GM19324 (cell line): ENCODE measurements around the gene LRRTM2.
"Not testable (repeated sequence)": the region's sequence is repeated elsewhere in the genome, so short reads cannot be mapped to it uniquely, and the experiment has no call there.

Experiments
- ATAC-seq: cut with Tn5 transposase; IDR thresholded peaks from one replicate; pipeline ENCODE4 v1.9.1; 2021; ENCODE audit warnings: mild to moderate bottlenecking, moderate library complexity; ENCODE audit not compliant: unreplicated experiment, low FRiP score

The LRRTM2 gene

DNA sequence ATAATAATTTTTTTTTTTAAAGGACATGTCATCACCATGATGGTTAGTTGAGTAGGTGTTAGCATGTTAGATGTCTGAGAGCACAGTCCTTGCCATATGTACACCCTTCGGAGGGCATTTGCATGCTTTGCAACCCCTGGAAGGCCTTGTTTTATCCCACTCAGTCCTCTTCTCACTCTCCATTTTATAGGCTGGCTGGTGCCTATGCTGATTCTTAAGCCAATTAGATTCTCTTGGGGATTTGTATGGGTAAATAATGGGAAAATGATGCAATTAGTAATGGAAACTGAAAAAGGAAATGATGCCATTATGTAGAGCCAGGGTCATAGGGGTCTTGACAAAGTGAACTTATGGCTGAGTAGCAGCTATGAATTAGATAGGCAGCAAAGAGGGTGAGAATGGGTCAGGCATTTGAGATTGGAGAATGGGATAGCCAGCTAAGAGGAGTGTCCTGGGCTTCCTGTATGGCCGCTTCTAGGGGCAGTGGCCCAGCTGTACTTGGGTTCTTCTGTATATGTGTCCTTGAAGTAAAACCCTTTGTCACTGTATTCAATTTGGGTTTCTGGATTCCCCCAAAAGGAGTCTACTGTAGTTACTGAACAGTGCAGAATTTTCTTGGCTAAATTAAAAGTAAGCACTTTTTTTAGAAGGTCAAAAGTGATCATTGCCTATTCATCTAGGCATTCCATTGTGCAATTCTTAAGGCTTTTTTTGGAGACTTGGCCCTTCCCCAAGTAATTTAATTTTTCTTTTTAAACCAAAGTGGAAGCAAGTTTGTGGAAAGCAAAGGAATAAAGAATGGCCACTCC, 31.6 kb downstream of the LRRTM2 start:
- ATAC-seq: no peak

DNA sequence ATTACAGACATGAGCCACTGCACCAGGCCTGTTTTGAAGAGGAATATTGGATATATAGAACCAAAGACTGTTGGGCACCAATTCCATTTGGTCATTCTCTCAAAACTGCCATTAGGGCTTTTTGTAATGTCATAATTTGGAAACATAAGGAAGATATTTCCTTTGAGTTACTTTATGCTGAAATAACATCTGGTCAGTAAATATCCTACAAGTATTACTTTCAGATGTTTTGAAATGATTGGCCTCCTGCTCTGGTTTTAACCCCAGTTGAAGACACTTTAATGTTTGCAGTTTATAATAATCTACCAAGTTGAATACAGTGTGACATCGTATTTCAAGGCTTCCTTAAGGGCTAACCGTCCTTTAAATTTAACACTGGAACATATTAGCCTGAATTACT, 33.6 kb downstream of the LRRTM2 start:
- no peak for ATAC-seq

DNA sequence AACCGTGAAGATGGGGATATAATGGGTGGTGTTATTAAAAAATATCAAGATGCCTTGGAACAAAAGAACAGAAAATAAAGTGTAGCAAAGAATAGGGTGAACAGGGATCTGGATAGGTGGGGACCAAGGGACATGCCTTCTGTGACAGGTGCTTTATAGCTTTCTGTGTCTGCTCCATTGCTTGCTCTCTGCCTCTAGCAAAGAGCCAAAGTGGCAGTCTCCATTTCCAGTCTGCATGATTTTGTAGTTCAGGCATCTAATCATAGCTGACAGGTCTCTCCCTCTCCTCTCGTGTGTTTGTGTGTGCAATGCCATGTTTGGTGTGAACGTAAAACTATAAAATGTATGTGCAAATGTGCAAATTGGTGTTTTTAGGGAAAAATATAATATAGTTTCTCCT, 35.0 kb downstream of the LRRTM2 start:
- ATAC-seq: no peak

DNA sequence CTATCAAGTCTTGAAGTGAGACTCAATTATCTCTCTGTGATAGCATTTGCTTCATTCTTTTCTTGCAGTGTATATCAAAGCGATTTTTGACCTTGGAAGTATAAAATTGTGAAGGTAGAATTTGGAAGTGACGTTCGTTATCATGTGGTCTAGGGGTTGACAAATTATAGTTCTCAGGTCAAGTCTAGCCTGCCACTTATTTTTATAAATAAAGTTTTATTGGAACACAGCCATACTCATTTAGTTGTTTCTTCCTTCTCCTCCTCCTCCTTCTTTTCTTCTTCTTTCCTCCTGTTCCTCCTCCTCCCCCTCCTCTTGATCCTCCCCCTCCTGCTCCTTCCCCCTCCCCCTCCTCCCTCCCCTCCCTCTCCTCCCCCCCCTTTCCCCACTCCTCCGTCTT, 38.0 kb downstream of the LRRTM2 start:
- ATAC-seq: no peak

DNA sequence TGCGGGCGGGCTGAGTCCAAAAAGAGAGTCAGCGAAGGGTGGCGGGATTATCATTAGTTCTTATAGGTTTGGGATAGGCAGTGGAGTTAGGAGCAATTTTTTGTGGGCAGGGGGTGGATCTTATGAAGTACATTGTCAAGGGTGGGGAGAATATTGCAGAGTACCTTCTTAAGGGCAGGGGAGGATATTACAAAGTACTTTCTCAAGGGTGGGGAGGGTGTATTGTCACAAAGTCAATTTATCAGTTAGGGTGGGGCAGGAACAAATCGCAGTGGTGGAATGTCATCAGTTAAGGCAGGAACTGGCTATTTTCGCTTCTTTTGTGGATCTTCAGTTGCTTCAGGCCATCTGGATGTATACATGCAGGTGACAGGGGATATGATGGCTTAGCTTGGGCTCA, 40.3 kb downstream of the LRRTM2 start:
- ATAC-seq: not testable (repeated sequence)

DNA sequence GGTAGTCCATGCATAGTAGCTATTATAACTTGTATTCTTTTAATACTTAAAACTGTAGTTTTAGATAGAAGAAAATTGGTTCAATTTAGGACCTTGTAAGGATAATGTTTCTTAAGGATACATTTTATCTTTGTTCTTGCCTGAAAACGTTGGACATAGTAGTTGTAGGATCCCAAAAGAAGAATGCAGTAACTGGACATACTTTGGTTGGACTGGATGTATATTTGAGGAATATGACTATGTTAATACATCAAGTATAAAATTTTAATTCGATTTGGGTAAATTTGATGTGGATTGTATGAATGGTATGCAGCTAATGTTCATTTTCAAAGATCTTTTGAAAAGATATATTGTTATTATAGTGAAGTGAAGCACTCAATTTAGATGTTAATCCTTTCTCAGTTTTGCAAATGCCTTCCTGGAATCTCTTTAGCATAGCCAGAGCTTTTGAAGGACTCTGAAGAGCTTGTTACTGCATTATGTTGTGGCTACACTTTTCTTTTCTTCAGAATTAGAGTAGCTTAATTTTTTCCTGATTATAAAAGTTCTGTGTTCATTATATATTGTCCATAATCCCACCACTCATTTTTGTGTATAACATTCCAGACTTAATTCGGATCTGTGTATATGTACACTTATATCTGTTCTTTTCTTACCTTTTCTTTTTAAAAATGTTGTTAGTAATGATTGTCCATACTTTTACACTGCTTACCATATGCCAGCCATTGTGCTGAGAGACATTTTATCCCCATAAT, 41.2 kb downstream of the LRRTM2 start:
- ATAC-seq: no peak

DNA sequence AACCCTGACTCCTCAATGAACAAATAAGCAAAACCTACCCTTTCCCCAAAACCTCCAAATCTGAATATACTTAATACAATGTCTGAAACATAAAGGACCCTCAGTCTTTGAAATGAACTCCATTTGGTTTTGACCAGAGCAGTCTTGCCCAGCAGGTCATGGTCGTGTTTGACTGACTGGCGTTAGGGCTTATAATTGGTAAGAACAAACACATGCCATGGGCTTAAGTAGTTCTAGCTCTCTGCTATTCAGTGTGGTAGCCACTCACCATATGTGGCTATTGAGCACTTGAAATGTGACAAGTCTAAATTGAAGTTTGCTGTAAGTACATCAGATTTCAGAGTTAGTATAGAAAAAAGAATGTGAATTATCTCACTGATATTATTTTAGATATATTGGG, 42.1 kb downstream of the LRRTM2 start:
- ATAC-seq: no peak

DNA sequence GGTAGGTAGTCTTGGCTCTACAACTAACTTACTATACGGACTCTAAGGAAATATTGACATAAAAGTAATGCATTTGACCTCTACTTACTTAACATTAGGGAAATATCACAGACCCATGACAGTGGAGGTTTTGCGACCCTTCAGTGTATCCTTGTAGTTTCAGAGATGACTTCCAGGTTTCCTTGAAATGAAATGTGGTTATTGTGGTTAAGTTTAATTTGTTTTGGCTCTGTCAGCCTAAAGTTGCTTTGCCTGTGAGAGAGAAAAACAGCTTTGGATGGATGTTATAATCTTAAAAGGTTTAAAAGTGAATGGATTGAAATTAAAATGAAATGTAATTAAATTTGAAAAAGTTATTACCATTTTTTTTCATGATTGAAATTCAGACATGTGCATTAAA, 42.9 kb downstream of the LRRTM2 start:
- ATAC-seq: no peak

DNA sequence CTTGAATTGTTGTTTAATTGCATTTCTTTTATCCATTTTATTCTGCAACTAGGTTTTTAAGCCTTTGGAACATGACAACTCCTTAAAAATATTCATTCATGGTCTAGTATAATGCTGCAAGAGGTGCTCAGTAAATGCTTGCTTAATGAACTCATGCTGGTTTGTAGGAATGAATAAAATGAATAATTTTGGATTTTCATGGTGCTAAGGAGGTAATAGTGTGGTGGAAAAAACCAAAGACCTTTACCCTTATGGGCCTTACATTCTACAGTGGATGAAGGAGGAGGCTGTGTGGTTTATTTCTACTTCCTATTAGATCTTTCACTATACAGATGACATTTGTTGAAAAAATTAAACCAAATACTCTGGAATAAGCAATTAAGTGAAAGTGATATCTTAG, 43.4 kb downstream of the LRRTM2 start:
- no peak for ATAC-seq

DNA sequence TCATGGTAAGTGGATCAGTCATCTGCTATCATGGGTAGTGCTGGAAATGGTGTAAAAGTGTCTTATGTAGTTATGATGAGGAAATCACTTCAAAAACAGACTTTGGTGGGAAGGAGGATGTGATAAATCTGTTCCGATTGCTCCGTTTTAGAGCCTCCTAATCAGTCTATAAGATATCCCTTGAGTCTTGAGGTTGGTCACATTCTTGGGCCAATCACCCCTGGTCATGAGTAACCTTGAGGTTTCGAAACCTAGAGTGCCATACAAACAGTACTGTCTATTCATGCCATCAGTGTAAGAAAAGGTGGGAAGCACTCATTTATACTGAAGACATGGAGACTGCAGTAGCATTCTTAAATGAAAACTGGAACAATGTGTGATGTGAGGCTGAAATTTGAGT, 45.8 kb downstream of the LRRTM2 start:
- no peak for ATAC-seq

DNA sequence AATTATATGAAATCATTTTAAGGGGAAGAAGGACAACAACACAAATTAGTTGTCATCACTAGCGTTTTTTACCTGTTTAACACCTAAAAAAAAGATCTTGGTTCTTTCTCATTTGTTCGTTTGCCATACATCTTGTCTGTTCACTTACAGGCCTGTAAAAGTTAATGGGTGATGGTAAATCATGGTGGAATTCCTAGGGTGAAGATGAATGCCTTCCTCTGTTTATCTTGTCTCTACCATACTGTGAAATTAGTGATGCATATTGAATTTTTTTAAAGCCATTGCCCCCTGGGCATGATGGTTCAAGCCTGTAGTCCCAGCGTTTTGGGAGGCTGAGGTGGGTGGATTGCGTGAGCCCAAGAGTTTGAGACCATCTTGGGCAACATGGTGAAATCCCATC, 46.6 kb downstream of the LRRTM2 start:
- no peak for ATAC-seq

DNA sequence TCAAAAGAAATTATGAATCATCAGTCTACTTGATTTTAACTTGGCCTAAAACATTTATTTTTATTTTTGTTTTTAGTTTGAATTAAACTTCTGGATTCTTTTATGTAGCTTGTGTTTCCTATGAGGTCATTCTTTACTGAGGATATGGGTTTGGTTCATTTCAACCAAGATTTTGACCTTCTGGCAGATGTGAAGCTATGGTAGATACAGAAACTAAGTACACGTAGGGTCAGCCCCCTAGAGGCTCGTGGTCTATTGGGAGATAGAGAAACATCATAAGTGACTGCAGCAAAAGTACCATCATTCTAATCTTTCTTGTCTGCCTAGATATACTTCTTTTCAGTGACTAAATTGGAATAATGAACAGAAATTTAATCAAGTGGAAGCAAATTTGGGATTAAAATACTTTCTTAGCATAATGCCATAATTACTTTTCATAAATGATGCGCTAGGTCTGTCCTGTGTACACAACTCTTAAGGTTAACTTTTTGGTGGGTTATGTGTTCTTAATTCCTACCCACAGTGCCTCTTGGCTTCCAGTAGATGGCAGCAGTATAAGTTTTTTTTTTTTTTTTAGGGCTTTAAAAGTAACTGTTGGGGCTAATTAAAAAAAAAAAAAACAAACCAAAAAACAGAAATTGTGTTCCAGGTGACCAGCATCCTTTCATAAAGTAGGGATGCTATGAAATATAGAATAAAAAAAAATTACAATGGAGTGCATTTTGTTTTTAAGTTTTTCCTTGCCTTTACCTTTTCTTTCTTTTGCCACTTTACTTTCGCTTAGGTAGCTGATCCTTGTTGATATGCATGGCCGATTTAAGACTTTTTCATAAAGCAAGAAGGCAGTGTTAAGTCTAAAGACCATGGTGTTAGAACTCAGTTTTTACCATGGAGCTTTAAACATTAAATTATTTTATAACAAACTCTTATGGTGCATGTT, 49.9 kb downstream of the LRRTM2 start:
- ATAC-seq: no peak

DNA sequence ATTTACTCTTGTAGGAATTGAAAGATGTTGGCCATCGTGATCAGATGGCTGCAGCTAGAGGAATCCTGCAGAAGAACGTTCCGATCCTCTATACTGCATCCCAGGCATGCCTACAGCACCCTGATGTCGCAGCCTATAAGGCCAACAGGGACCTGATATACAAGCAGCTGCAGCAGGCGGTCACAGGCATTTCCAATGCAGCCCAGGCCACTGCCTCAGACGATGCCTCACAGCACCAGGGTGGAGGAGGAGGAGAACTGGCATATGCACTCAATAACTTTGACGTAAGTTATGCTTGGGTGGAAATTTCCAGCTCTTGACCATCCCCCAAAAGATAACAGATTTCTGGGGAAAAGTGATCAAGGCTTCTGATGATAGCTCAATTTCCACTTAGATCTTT, 50.6 kb downstream of the LRRTM2 start:
- no peak for ATAC-seq

DNA sequence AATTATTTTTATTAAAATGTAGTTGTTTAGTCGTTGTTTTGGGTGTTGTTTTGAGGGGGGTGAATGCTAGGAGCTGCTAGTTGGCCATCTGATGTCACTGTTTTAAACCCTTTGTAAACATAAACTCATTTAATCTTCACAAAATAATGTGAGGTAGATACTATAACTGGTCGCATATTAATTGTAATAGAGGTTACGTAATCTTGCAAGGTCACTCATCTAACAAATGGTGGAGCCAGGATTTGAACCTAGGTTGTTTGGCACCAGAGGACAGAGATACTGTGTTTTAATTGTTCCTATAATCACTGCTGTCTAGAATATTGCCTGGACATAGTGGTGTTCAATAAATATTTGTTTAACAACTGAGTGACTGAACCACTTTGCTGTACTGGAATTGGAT, 54.4 kb downstream of the LRRTM2 start:
- no peak for ATAC-seq

DNA sequence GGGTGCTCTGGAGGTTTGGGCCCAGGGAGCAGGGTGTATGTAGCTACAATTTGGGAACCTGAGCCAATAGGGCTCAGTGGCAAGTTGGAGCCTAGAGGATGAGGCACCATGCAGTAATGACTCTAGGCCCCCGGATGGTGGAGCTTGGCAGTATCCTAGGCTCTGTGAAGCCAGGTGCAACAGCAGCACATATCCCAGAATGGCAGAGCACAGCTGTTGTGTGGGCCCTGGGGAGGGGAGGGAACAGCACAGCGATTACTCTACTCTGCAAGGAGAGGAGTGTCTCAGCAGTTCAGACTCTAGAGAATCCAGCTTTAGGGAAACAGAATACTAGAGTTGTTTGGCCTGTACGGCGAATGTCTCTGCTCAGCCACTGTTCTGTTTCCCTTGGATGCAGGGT, 56.1 kb downstream of the LRRTM2 start:
- ATAC-seq: no peak
